MG63 (cell line): Measurements from ENCODE around the gene C2CD4C. TPM values are rescaled to one million over a fixed set of nuclear protein-coding genes. Genes with fewer than 3 reads are reported as not detected.
"Not testable (repeated sequence)": the region's sequence is repeated elsewhere in the genome, so short reads cannot be mapped to it uniquely, and the experiment has no call there.

Source experiments
- DNase-seq: peaks from one replicate; pipeline ENCODE4 v3.0.0-alpha.2; 2020
- H3K27me3 ChIP-seq: fragments of 250-450 bp; sonication (Bioruptor Pico); 2 replicates; pipeline ENCODE4 v1.5.1; 2020; ENCODE audit warnings: mild to moderate bottlenecking, moderate library complexity
- H3K36me3 ChIP-seq: fragments of 250-450 bp; sonication (Bioruptor Pico); 2 replicates; pipeline ENCODE4 v1.5.1; 2020; ENCODE audit warnings: mild to moderate bottlenecking, moderate library complexity
- H3K4me3 ChIP-seq: fragments of 250-450 bp; sonication (Bioruptor Pico); 2 replicates; pipeline ENCODE4 v1.5.1; 2020; ENCODE audit warnings: mild to moderate bottlenecking, moderate library complexity
- H3K9me3 ChIP-seq: fragments of 250-450 bp; sonication (Bioruptor Pico); 2 replicates; pipeline ENCODE4 v1.5.1; 2020; ENCODE audit warnings: mild to moderate bottlenecking, moderate library complexity
- total RNA-seq: library from RNA; depleted of rRNA; stranded (reverse); fragments of >200 nt; shearing (Covaris generic); gene quantifications from 2 replicates; pipeline ENCODE4 v1.2.3, GENCODE V29; 2014; ENCODE audit warnings: low replicate concordance; rRNA removed

The C2CD4C gene
- total RNA-seq, 1 experiment from 2014 or later = not detected

DNA sequence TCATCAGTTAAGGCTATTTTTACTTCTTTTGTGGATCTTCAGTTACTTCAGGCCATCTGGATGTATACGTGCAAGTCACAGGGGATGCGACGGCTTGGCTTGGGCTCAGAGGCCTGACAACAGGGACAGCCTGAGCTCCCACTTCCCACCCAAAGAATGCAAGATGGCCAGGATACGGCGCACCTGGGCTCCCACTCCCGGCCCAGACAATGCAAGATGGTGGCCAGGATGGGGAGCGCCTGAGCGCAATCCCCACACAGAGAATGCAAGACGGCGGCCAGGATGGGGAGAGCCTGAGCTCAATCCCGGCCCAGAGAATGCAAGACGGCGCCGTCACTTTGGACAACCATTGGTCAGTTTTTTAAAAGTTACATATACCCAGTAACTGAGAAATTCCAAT lies 39.1 kb downstream of the C2CD4C start:
- Histone ChIP-seq H3K36me3 (no peaks in the 10 kb centered on the region), H3K9me3 (no peaks in the 10 kb centered on the region), H3K4me3 (no peak overlapping the region), H3K27me3 (no peaks in the 10 kb centered on the region)
- DNase-seq = no peak

DNA sequence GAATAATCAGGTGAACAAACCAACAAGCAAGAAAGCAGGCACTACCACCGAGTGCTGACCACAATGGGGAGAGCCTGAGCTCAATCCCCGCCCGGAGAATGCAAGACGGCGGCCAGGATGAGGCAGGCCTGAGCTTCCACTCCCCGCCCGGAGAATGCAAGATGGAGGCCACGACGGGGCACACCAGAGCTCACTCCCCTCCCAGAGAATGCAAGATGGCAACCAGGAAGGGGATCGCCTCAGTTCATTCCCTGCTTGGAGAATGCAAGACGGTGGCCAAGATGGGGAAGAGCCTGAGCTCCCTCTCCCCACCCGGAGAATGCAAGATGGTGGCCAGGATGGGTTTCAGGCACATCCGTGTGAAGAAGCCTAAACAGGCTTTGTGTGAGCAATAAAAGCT lies 39.7 kb downstream of the C2CD4C start:
- H3K27me3 ChIP-seq = no peaks in the 10 kb centered on the region

DNA sequence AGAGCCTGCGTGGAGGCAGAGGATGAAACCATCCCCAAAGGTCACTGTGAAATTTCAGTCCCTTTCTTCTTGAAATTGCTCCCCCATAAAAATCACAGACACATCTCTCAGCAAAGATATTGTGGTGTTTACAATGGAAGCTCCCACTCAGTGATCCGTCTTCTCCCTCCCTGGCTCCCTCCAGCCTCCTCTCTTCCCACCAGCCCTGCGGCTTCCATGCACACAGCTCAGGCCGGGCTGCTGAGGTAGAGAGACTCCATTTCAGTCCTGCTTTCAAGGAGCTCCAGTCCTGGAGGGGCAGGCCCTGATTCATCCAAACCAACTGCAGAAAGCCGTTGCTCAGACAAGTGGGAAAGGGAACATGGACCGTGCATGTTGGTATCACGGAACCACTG lies 40.3 kb downstream of the C2CD4C start:
- no peak overlapping the region for H3K4me3 ChIP-seq
- no peaks in the 10 kb centered on the region for H3K36me3 ChIP-seq
- H3K9me3 ChIP-seq = no peaks in the 10 kb centered on the region
- DNase-seq = no peak
- no peaks in the 10 kb centered on the region for H3K27me3 ChIP-seq

More for the DNA sequence above, 39.7 kb downstream of the C2CD4C start:
- Histone ChIP-seq H3K9me3 (no peaks in the 10 kb centered on the region), H3K36me3 (no peaks in the 10 kb centered on the region), H3K4me3 (no peak overlapping the region)
- no peak for DNase-seq

DNA sequence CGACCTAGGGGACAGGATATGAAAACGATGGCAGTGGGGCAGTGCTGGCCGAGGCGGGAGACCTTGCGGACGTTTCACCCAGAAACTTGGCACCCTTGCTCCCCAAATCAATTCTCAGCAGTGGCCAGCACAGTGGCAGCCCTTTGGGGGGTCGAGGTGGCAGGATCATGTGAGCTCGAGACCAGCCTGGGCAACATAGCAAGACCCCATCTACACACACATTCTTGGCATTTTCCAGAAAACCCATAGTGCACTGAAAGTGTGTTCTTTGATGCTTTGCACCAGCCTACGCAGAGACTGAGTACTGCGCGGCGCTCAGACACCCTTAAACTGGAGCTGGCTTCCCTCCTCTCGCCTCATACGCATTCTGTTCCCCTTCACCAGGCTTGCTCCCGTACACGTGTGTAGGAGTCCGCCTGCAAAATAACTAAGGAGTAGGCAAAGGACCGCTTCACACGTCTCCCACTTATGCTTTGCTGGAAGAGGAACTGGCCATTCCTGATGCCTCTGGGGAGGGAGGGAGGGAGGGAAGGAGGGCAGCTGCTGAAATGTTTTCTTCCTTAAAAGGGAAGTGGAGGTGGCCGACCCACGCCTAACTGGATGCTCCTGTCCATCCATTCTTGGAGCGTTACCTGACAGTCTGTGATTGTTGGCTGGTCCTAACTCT lies 40.9 kb downstream of the C2CD4C start:
- Histone ChIP-seq H3K36me3 (no peaks in the 10 kb centered on the region), H3K9me3 (no peaks in the 10 kb centered on the region), H3K27me3 (no peaks in the 10 kb centered on the region), H3K4me3 (no peak overlapping the region)
- no peak for DNase-seq

DNA sequence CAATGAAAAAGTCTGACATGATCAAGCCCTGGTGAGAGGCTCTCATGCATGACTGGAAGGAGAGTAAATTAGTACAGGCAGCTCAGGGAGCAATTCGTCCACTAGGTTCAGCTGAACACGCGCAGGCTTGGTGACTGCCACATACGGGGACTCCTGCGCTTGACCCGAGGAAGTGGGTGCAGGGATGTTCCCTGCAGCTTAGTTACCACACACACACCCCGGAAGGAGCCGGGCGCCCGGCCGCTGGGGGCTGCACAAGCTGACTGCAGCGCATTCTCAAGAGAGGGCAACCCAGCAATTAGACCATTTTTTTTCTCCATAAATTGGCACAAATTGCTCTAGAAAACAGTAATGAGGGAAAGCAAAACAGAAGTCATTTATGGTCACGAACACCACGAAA lies 41.4 kb downstream of the C2CD4C start:
- Histone ChIP-seq H3K9me3 (no peaks in the 10 kb centered on the region), H3K36me3 (no peaks in the 10 kb centered on the region), H3K27me3 (no peaks in the 10 kb centered on the region), H3K4me3 (no peak overlapping the region)
- DNase-seq = no peak

DNA sequence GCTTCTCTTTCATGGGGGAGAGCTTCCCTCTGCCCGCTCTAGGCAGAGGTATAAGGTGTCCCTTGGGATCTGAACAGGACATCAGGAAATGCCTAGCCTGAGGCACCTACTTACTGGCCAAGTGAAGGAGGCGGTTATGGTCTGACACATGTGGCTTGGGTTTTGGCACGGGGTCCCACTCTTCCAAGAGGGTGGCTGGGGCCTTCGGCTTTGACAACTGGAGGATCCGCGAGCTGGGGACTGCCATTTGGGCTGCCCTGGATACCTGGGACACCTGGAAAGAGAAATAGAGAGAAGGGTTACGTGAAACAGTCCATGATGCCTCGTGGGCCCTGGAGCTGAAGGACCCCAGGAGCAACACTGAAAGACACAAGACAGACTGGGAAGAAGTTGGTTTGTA lies 42.0 kb downstream of the C2CD4C start:
- Histone ChIP-seq H3K36me3 (no peaks in the 10 kb centered on the region), H3K4me3 (no peak overlapping the region), H3K27me3 (no peaks in the 10 kb centered on the region), H3K9me3 (no peaks in the 10 kb centered on the region)
- DNase-seq = no peak

DNA sequence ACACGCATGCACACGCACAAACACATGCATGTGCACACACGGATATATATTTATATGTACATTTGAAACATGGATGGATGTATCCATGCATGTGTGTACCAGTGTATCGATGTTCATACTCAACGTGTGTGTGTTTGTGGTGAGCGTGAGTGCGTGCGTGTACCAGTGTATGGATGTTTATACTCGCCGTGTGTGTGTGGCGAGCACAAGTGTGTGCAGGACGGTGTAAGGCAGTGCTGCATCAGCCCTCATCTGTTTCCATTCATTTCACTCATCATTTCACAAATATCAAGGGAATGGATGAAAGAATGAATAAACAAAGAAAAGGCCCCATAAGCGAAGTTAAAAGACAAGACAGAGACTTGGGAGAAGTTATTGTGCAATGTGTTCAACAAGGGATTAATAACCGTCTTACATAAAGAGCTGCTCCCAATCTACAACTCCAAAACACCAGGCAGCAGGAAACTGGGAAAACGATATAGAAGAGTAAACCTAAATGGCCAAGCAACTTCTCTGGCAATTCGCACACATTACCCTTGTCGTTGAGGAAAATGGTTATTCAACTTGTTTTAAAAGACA lies 42.7 kb downstream of the C2CD4C start:
- H3K4me3 ChIP-seq = no peak overlapping the region
- no peaks in the 10 kb centered on the region for H3K36me3 ChIP-seq
- H3K27me3 ChIP-seq = no peaks in the 10 kb centered on the region
- no peaks in the 10 kb centered on the region for H3K9me3 ChIP-seq
- DNase-seq = no peak

DNA sequence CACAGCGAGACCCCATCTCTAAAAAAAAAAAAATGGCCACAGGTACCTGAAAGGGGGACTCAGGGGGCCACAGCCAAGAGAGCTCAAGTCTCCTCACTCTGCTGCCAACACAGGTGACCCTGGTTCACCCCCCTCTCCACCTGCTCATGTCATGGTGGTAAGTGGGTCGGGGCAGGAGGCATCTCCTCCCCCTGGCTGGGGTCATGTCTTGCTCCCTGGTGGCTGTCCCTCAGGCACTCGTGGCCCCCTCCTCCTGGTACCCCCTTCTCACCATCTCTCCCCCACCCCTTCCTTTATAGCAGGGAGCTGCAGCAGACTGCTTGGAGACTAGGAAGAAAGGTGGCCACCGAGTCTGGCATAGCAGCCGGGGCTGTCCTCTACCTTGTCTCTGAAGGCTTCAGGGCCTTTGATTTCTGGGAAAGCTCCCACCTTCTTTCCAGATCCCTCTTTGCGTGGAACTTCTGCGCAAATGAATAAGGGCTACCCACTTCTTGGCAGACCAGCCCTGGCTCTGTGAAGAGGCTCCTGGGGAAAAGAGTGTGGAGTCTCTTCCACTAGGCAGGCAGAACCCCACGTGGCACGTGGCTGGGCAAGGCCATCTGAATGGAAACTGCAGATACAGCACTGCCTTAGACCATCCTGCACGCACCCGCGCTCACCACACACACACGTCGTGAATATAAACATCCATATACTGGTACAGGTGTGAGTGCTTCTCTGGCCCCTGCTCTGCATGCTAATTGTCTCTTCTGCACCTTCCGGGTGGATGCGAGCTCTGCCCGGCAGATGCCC lies 44.3 kb downstream of the C2CD4C start:
- Histone ChIP-seq H3K9me3 (no peaks in the 10 kb centered on the region), H3K4me3 (no peak overlapping the region), H3K36me3 (no peaks in the 10 kb centered on the region), H3K27me3 (no peaks in the 10 kb centered on the region)
- no peak for DNase-seq

DNA sequence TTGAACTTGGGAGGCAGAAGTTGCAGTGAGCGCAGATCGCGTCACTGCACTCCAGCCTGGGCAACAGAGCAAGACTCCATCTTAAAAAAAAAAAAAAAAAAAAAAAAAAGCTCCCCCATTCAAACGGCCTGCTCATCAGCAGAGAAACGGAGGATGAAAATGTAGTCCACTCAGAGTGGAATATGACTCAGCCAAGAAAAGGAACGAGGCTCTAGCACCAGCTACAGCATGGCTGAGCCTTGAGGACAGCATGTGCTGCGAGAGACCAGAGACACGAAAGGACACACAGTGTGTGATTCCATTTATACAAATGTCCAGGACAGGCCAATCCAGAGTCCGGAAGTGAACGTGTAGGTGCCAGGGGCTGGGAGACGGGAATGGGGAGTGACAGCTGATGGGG lies 46.3 kb downstream of the C2CD4C start:
- H3K27me3 ChIP-seq = no peaks in the 10 kb centered on the region
- H3K36me3 ChIP-seq = no peaks in the 10 kb centered on the region
- DNase-seq = no peak
- H3K9me3 ChIP-seq = no peaks in the 10 kb centered on the region
- no peak overlapping the region for H3K4me3 ChIP-seq

DNA sequence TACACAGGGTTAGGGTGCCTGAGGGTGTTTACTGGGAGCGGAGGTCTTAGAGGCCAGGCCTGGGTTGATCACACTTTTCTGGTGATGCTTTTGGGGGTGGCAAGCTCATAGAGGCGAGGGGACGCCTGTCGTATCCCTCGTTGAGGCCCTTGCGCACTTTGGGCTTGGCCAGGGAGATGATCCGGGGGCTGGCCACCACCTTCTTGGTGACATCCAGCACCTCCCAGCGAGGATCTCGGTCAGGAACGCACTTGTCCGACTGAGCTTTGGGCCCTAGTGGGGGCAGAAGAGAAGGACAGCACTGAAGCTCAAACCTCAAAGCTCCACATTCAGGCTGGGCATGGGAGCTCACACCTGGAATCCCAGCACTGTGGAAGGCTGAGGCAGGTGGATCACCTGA lies 46.8 kb downstream of the C2CD4C start:
- Histone ChIP-seq H3K4me3 (no peak overlapping the region), H3K36me3 (no peaks in the 10 kb centered on the region), H3K27me3 (no peaks in the 10 kb centered on the region), H3K9me3 (no peaks in the 10 kb centered on the region)
- DNase-seq = no peak

DNA sequence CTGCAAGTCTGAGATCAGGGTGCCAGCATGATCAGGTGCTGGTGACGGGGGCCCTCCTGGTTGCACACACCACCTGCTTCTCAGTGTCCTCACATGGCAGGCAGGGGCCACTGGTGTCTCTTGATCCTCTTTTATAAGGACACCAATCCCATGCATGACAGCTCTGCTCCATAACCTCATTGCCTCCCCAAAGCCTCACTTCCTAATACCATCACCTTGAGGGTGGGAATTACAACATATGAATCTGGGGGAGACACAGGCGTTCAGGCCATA lies 49.4 kb downstream of the C2CD4C start:
- Histone ChIP-seq H3K36me3 (no peaks in the 10 kb centered on the region), H3K4me3 (no peak overlapping the region), H3K27me3 (no peaks in the 10 kb centered on the region), H3K9me3 (no peaks in the 10 kb centered on the region)
- DNase-seq = no peak

DNA sequence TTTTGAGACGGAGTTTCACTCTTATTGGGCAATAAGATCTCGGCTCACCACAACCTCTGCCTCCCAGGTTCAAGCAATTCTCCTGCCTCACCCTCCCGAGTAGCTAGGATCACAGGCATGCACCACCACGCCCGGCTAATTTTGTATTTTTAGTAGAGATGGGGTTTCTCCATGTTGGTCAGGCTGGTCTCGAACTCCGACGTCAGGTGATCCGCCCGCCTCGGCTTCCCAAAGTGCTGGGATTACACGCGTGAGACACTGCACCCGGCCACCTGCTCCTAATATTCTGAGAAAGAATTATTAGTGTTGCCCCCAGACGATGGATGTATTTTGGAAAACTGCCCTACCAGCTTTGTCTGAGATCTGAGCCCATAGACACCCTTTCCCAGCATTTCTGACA lies 53.4 kb downstream of the C2CD4C start:
- DNase-seq, H3K27me3 ChIP-seq, H3K36me3 ChIP-seq, H3K9me3 ChIP-seq, H3K4me3 ChIP-seq: not testable (repeated sequence)

Other genes starting within 250 kb of the C2CD4C start
- gene PLPP2, start 117.7 kb downstream of the C2CD4C start, total RNA-seq = 8.3 and 22.0 TPM in 2 replicates
- gene MIER2, start 64.4 kb downstream of the C2CD4C start, total RNA-seq = 3.5 and 3.6 TPM in 2 replicates
- not detected in 2 replicates for gene SHC2, start 51.9 kb upstream of the C2CD4C start, total RNA-seq
- not detected in 2 replicates for gene MADCAM1, start 87.3 kb upstream of the C2CD4C start, total RNA-seq
- gene TPGS1, start 98.3 kb upstream of the C2CD4C start, total RNA-seq = 22.6 and 27.7 TPM in 2 replicates
- 46.3 and 76.3 TPM in 2 replicates for gene CDC34, start 122.6 kb upstream of the C2CD4C start, total RNA-seq
- not detected in 2 replicates for gene GZMM, start 134.9 kb upstream of the C2CD4C start, total RNA-seq
- 222 and 323 TPM in 2 replicates for gene BSG, start 163.4 kb upstream of the C2CD4C start, total RNA-seq
- gene HCN2, start 180.7 kb upstream of the C2CD4C start, total RNA-seq = 0.46 TPM in 1 of 2 replicates, not detected in the other
- 20.1 and 33.2 TPM in 2 replicates for gene POLRMT, start 224.4 kb upstream of the C2CD4C start, total RNA-seq
- gene FGF22, start 230.7 kb upstream of the C2CD4C start, total RNA-seq = not detected in 2 replicates